ENCODE data around the gene MRPL18.

DNA sequence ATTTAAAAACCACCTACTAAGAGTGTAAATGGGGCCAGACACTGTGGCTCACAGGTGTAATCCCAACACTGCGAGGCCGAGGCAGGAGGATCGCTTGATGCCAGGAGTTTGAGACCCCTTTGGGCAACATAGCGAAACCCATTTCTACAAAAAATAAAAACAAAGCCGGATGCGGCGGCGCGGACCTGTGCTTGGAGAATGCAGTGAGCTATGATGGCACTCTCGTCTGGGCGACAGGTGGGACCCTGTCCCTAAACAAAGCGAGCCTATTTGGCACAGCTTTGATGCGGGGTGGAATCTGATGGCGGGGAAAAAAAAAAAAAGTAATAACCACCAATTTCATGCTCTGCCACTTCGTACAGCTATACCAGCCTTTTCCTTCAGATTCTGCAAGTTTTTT, 2.0 kb upstream of the MRPL18 start:
- TF ChIP-seq, protein P1, sequence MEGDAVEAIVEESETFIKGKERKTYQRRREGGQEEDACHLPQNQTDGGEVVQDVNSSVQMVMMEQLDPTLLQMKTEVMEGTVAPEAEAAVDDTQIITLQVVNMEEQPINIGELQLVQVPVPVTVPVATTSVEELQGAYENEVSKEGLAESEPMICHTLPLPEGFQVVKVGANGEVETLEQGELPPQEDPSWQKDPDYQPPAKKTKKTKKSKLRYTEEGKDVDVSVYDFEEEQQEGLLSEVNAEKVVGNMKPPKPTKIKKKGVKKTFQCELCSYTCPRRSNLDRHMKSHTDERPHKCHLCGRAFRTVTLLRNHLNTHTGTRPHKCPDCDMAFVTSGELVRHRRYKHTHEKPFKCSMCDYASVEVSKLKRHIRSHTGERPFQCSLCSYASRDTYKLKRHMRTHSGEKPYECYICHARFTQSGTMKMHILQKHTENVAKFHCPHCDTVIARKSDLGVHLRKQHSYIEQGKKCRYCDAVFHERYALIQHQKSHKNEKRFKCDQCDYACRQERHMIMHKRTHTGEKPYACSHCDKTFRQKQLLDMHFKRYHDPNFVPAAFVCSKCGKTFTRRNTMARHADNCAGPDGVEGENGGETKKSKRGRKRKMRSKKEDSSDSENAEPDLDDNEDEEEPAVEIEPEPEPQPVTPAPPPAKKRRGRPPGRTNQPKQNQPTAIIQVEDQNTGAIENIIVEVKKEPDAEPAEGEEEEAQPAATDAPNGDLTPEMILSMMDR (IDR thresholded peaks at IDR 0.05; ENCODE audit: insufficient read depth, low read depth, low read length), result no peak
- no peak for TF ChIP-seq EZH2 (IDR thresholded peaks at IDR 0.05; ENCODE audit: insufficient read depth, low read length)

All from astrocyte (in vitro differentiated cells and primary cell).